ENCODE data around the gene APOL2. TPM values are rescaled to one million over a fixed set of nuclear protein-coding genes. Genes with fewer than 3 reads are reported as not detected.
"Not testable (repeated sequence)": the region's sequence is repeated elsewhere in the genome, so short reads cannot be mapped to it uniquely, and the experiment has no call there.

Gene APOL2
- total RNA-seq, 1 experiment from 2014 or later = 20.6 TPM

DNA sequence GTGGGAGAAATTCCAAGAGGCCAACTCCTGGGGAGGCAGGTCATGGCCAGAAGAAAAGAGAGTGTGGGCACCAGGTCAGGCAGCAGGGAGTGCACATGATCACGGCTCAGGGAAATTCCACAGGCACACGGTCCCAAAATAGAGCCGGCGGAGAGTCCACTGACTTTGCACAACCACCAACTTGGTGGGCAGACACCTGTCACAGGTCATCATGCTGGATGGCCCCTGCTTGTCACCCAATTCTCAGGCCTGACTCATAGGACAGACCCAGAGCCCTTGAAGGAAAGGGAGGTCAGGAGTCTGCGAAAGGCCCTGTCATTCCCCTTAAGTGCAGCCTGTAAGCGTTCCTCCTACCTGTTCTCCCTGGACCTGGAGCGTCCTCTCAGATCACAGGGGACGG is 15.8 kb downstream of the APOL2 start:
- no peak for DNase-seq (ENCODE audit: low read depth)

DNA sequence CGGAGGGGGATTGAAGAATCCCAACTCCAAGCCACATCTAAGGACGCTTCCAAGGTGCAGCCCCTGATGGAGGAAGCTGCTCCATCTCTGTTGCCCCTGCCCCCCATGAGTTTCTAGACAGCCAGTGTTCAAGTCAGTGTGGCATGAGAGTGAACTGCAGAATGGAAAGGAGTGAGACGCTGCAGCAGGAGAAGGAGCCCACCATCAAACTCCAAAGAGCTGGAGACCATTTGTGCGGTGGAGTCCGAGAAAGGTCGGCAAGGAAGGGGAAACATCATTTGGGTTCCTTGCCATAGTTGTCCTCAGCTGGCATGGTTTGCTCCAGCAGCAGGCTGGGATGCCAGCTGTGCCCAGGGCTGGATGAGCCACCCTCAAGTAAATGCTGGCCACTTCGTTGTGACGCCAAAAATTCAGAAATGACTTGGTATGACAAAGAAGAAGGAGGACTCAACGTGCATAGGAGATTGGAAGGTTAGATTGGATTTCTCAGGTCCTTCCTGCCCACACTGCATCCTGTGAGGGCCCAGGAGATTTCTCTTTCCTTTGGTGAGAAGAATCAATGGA is 16.4 kb downstream of the APOL2 start:
- DNase-seq (ENCODE audit: low read depth) = no peak

DNA sequence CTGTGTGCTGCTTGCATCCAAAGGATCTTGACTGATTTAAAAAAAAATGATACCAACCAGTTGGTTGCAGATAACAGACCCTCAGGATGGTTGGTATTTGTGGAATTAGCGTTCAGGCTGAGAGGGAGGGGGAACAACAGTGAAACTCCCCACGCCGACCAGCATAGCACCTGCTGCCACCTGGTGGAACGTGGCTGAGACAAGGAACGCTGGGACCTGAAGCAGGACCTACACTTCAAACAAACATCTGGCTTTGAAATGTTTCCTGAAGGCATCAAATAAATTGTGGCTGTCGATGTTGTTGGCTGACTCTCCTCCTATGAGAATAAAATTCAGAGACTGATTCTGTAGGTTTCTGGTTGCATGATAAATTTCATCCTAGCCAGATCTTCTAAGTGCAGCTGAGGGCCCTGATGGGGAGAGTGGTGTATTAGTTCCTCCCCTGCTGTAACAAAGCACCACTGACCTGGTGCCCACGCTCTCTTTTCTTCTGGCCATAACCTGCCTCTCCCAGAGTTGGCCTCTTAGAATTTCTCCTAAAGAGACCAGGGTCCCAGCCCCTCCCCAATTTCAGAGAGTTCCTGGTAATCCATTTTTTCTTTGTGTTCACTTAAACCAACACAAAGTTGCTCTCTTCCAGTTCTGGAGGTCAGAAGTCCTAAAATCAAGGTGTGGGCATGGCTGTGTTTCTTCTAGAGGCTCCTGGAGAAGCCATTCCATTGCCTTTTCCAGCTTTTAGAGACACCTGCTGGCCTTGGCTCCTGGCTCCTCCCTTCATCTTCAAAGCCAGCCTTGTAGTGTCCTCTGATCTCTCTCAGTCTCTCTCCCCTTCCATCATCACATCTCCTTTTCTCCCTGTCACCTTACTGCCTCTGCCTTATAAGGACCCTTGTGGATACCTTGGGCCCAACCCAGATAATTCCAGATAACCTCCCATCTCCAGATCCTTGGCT is 17.3 kb downstream of the APOL2 start:
- peak; percentile 51 for DNase-seq (ENCODE audit: low read depth)

DNA sequence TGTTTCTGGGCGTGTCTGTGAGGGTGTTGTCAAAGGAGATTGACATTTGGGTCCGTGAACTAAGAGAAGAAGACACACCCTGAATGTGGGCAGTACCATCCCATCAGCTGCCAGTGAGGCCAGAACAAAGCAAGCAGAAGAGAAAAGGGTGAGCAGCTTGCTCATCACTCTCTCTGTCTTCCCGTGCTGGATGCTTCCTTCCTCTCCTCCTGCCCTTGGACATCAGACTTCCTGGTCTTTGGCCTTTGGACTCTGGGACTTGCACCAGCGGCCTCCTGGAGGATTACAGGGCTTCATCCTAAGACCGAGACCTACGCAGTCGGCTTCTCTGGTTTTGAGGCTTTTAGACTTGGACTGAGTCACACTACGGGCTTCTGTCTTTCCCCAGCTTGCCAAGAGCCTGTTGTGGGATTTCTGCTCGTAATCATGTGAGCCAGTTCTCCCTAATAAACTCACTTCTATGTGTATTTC is 18.8 kb downstream of the APOL2 start:
- peak; percentile 58 for DNase-seq (ENCODE audit: low read depth)

DNA sequence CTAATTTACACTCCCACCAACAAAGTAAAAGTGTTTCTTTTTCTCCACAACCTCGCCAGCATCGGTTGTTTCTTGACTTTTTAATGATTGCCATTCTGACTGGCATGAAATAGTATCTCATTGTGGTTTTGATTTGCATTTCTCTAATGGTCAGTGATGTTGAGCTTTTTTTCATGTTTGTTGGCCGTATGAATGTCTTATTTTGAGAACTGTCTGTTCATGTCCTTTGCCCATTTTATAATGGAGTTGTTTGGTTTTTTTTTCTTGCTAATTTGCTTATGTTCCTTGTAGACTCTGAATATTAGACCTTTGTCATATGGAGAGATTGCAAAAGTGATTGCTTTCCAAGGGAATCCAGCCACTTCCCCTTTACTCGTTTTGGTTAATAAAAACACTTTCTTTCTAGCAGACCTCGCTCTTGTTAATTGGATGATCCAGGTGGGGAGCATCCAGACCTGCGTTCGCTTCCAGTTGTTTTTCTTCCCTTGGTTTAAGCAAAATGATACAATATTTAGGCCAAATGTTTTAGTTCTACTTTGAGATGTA is 20.6 kb downstream of the APOL2 start:
- no peak for DNase-seq (ENCODE audit: low read depth)

DNA sequence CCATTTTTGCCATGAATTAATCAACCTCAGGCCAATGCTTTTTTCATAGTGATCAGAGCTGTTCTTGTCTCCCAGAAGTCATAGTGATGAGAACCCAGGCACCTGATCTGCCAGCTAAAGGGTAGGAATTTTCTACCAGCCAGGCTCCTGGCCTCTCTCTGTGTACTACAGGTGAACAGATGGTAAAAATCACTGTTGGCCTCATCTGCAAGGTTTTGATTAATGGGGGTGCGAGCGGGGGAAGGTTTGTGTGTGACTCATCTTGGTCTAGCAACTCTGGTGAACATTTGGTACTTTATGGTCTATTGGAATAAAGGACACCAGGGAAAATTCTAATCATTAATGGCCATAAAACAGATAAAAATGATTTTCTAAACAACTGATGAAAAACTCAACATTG is 23.3 kb downstream of the APOL2 start:
- DNase-seq (ENCODE audit: low read depth) = no peak

DNA sequence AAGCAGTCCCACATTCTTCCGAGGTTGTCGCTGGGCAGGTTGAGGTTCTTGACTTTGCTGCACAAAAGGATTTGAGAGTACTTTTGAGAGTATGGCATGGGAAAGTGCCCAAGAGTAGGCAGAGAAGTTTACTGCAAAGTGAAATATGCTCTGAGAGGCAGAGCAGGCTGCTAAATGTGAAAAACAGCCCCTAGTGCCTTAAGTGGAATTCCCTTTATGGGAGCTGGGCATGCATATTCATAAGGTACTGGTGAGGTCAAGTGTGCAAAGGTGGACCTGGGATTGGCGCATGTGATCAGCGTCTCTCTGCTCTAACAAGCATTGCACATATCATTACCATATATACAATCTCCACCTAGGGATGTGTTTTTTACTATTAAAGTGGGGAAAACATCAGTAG is 25.7 kb downstream of the APOL2 start:
- no peak for DNase-seq (ENCODE audit: low read depth)

DNA sequence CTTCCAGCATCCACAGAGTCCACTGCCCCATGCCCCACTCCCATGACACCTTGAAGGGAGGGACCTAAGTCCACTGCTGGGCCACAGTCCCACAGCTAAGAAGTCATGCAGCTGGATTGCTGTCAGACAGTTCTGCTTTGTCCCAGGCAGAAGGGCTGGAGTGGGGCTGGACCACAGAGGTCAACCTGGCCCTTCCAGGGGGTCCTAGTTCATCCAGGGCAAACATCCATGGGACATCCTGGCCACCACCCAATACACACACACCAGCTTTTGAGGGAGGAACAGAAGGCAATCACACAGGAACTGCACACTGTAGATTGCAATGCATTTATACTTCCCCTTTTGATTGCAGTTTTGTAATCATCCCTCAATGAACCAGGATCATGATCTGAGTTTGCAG is 26.4 kb downstream of the APOL2 start:
- DNase-seq (ENCODE audit: low read depth) = no peak

DNA sequence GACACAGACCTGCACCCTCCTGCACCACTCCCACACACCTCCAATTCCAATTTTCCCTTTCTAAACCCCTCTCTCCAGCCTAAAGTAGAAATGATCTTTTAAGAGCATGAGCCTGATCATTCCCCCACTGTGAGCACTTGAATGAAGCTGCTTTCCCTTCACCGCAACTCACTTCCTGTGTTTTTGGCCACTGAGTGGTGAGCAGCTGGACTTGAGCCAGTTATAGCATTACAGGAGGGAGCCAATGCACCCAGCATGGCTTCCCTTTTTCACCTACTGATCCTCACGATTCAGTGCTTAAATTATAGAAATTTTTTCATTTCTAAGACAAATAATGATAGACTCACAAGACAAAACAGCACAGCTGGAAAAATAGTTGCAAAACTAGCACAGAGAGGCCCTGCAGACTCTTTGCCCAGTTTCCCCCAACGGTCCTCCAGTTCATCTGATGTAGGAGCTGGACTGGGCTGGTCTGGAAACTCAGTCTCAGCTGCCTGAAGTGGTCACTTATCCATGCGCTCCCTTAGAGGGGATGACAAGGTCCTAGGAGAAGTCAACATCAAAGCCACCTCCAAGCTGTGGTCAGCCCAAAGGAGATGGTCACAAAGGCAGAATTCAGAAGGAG is 28.0 kb downstream of the APOL2 start:
- DNase-seq (ENCODE audit: low read depth) = peak; percentile 69

DNA sequence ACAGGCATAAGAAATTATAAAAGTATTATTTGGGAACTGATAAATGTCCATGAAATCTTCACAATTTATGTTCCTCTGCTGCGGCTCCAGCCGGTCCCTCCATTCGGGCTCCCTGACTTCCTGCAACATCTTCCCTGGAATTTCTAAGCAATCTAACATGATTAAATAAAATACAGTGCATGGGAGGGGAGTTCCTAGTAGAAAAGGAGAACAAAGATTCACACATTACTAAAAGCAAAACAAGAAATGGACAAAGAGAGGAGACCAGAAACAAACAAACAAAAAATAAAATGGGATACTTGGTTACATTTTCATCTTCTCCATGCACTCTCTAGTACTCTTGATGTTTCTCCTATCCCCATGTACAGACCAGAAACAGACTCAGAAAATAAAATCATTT is 29.1 kb downstream of the APOL2 start:
- DNase-seq (ENCODE audit: low read depth) = no peak

DNA sequence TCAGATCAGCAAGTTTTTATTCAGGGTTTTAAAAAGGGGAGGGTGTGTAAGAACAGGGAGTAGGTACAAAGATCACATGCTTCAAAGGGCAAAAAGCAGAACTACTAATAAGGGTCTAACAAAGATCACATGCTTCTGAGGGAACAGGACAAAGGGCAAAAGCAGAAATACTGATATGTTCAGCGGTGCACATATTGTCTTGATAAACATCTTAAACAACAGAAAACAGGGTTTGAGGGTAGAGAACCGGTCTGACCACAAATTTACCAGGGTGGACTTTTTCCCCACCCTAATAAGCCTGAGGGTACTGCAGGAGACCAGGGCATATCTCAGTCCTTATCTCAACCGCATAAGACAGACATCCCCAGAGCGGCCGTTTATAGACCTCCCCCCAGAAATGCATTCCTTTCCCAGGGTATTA is 29.8 kb downstream of the APOL2 start:
- DNase-seq (ENCODE audit: low read depth) = not testable (repeated sequence)

DNA sequence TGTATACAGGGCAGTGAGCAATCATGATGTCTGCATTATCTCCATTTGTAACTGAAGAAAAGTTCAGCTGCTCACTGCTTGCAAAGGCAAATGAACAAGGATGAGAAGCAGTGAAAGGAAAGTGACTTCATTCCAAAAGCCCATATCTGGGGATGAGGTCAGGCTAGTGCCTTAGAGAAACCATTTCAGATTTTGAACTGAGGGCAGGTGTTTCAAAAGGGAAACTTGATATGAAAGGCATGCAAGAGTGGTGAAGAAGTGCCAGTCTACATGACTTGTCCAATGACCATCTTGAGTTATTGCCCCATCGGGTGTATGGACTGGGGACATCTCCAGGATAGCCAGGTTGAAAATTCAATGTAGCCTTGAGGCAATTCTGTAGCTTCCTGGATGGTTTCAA is 30.4 kb downstream of the APOL2 start:
- no peak for DNase-seq (ENCODE audit: low read depth)

DNA sequence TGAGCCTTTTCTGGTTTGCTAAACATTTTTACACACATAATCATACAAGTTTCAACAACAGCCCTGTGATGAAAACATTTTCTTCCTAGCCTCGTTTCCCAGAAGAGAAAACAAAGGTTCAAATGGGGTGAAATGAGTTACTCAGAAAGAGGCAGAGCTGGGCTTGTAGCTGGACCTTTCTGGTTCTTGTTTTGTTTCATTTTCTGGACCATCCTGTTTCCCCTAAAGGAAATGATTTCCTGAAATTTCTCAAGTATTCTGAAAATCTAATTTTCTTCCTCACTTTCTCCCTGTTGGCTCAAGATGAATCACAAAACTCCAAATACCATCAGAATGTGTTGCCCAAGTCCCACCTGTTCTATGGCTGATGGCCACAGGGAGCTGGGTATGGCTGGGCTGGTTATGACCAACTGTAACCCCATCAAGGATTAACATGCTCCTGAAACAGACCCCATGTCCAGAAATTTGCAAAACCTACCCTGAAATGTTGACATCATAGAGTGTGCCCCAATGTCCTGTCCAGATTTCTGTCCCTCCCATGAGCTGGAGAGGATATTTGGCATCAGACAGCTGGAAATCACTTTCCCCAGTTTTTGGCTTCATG is 31.1 kb downstream of the APOL2 start:
- no peak for DNase-seq (ENCODE audit: low read depth)

DNA sequence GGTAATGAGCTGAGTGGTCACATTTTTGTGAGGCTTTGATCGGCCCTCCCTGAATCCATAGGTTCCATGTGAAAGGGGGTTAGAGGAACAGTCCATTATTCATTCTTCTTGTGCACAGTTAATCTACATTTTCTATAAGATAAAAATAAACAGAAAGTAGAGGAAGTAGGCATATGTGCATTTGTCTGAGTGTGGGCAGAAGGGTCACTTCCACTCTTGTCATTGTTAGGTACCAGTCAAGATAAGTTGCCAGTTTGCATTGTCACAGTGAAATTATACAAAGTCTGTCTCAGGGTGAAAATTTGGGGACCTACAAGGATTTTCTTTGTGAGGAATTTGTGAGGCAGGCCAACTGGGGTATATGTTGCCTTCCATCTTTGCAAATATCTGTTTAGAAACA is 33.1 kb downstream of the APOL2 start:
- no peak for DNase-seq (ENCODE audit: low read depth)

DNA sequence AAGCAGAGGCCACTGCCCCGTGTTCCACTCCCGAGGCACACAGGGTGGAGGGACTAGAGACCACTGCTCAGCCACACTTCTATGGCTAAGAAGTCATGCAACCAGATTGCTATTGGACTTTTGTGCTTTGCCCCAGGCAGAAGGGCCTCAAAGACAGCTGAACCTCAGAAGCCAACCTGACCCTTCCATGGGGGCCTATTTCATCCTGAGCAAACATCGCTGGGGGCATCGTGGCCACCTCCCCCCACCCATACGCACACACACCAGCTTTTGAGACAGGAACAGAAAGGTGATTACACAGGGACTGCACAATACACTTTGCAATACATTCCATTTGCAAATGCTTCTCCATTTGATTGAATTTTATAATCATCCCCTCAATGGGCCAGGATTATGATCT is 33.8 kb downstream of the APOL2 start:
- not testable (repeated sequence) for DNase-seq (ENCODE audit: low read depth)

DNA sequence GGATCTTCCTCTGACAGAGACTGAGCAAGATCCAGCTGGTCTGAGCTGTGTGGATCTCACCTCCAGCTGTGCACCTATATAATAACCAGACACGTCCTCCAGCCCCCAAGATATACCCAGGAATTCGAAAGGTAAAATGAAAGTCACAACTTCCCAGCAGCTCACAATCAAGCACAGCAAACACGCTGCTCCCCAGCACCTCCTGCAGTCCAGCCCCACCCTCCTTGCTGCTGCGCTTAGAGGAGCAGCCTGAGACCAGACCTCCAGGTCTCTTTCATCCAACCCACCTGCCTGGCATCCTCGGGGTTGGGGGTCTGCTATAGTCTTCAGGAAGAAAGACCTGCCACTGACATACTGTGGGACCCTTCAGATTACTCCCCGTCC is 34.7 kb downstream of the APOL2 start:
- DNase-seq (ENCODE audit: low read depth) = no peak

DNA sequence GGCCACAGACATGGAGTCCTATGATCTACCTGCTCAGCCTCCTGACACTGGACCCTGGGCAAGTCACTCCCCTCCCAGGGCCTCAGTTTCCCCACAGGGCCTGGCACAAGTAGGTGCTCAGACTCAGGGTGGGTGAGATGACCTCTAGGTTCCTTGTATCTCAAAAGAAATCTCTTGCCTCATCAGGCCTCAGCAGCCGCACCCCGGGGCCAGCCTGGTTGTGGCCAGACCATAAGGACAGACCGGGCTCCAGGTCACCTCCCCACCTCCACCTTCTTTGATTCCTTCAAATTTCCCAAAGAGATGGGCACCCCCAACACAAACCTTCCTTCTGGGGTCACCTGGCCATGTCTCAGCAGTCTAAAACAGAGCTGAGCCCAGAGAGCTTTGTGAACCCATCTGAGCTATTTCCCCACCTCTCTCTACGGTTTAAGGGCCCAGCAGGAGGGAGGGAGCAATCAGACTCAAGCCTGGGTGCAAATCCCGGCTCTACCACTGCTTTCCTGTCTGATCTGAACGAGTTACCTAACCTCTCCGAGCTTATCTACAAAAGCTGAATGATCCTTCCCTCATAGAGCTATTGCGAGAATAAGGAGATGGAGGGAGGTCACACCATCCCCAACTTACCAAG is 35.2 kb downstream of the APOL2 start:
- no peak for DNase-seq (ENCODE audit: low read depth)

DNA sequence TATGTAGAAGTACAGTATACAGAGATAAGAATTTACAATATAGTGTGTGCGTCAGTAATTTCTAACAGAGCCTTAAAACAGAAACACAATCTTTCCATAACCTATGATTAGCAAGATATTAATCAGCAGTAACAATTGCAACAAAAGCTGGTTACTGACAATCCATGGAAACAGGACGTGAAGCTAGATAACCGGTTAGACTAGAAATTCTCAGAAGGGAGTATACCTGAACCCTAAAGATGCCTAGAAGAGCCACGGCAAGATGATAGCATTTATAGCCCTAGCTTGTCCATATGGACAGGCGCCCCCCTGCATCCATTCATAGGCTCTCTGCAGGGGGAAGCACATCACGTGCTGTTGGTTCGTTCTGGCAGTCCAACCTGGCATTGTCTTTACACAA is 35.9 kb downstream of the APOL2 start:
- not testable (repeated sequence) for DNase-seq (ENCODE audit: low read depth)

DNA sequence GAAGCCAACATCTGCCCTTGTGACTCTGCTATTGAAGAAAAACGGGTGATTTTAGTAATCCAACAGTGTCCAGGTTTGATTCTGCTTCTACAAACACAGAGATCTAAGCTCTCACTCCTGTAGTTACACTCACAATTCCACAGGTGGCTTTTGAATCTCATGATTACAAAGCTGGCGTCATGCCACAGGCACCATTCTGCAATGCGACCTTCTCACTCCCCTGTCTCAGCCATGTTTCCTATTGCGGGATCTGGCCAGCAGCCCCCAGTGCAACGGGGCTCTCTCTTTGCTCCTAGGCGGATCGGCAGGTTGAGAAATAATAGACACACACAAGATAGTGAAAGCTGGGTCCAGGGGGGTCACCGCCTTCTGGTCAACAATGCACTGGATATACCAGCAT is 36.4 kb downstream of the APOL2 start:
- not testable (repeated sequence) for DNase-seq (ENCODE audit: low read depth)

DNA sequence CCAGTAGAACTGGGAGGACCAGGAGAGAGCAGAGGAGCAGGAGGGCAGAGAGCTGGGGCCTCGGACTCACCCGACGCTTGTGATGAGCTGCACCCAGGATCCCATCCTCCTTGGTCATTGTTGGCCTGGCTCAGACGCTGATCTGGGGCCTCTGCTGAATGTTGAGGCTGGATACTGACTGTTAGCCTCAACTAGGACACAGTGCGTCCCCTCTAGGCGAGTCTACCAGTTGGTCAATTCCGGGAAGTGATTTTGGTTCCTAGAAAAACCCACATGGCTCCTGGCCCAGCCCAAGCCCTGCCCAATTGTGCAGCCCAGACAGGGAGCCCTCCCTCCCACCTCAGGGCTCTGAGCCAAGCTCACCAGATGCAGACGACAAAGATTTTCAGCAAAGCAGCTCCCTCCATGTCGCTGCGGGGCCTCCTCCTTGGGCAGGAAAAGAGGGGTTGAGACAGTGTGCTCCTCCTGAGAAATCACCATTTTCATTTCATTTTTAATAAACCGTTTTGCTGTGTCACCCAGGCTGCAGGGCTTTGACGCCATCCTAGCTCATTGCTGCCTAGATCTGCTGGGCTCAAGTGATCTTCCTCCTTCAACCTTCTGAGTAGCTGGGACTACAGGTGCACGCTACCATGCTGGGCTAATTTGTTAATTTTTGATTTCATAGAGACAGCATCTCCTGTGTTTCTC is 37.6 kb downstream of the APOL2 start, which contains the start of gene APOL4:
Gene APOL4, minus strand, starts transcription at position 180 of the 690 bp plus-strand sequence. Its CDS starts 75 bp downstream, at position 105.
- DNase-seq (ENCODE audit: low read depth) = no peak

All from HT1080 (cell line).